ENCODE data around the gene SMC2. TPM values are rescaled to one million over a fixed set of nuclear protein-coding genes. Genes with fewer than 3 reads are reported as not detected.

The SMC2 gene
- polyA plus RNA-seq, 2 of the 4 experiments (the other 2 are of a cell fraction), result 33.9 to 43.3 TPM

- ATAC-seq (no peak), FAIRE-seq (peak; percentile 61), DNase-seq (ENCODE audit: low read depth in 1 of 2, low spot score in 1 of 2) (no peak)
- no peaks in the 10 kb centered on the region for H3K4me1 ChIP-seq
- TF ChIP-seq TFCP2L1 (CRISPR knock-in tag; IDR thresholded peaks at IDR 0.05) (no peak), KDM1A (IDR thresholded peaks at IDR 0.05; ENCODE audit: low read depth) (no peak), MAZ (IDR thresholded peaks at IDR 0.05; ENCODE audit: borderline replicate concordance, low read depth, low read length) (no peak), SMC3 (IDR thresholded peaks at IDR 0.05) (no peak), JUN (IDR thresholded peaks at IDR 0.05) (no peak), CBX8 (IDR thresholded peaks at IDR 0.05) (no peak), RNF2 (IDR thresholded peaks at IDR 0.05; ENCODE audit: borderline replicate concordance, low read depth) (no peak)
- TF ChIP-seq, protein P1, sequence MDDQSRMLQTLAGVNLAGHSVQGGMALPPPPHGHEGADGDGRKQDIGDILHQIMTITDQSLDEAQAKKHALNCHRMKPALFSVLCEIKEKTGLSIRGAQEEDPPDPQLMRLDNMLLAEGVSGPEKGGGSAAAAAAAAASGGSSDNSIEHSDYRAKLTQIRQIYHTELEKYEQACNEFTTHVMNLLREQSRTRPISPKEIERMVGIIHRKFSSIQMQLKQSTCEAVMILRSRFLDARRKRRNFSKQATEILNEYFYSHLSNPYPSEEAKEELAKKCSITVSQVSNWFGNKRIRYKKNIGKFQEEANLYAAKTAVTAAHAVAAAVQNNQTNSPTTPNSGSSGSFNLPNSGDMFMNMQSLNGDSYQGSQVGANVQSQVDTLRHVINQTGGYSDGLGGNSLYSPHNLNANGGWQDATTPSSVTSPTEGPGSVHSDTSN (IDR thresholded peaks at IDR 0.05), result no peak
- CTCF ChIA-PET, result no interaction called here
- no peak overlapping the region for H3K27ac ChIP-seq
- 96% methylated on average over 3 of the region's 3 CpGs for WGBS (ENCODE audit: missing lambda C conversion rate)
- POLR2A ChIA-PET, result no interaction called here
- H3K9me3 ChIP-seq, result peaks cover 16% of the 10 kb centered on the region; the same call in 2 of the 3 replicates
- H3K4me3 ChIP-seq, result no peak overlapping the region
- H3K4me2 ChIP-seq, result no peak overlapping the region
Observed at GRCh38 chr9:104138243-104138868, 44.2 kb downstream of the SMC2 start.

- ChIA-PET POLR2A (no interaction called here), CTCF (no interaction called here)
- H3K4me3 ChIP-seq, result no peak overlapping the region
- no peak for TF ChIP-seq SREBF2 (IDR thresholded peaks at IDR 0.05)
- no peak for TF ChIP-seq CEBPB (IDR thresholded peaks at IDR 0.05)
- TF ChIP-seq JUN (IDR thresholded peaks at IDR 0.05), result no peak
- no peak for TF ChIP-seq ZFP36 (IDR thresholded peaks at IDR 0.05; ENCODE audit: borderline replicate concordance, partially characterized antibody)
- no peak for TF ChIP-seq BHLHE40 (IDR thresholded peaks at IDR 0.05; ENCODE audit: low read depth, low read length)
- TF ChIP-seq MAZ (IDR thresholded peaks at IDR 0.05; ENCODE audit: borderline replicate concordance, low read depth, low read length), result no peak
- no peak for TF ChIP-seq REST (IDR thresholded peaks at IDR 0.05)
- no peak for TF ChIP-seq EP300 (IDR thresholded peaks at IDR 0.05)
- TF ChIP-seq FOSB (CRISPR knock-in tag; IDR thresholded peaks at IDR 0.05), result no peak
- TF ChIP-seq EHMT2 (IDR thresholded peaks at IDR 0.05; ENCODE audit: low read depth), result no peak
- no peaks in the 10 kb centered on the region for H3K9me3 ChIP-seq
- H3K27ac ChIP-seq, result no peak overlapping the region
- DNase-seq (ENCODE audit: low read depth in 1 of 2, low spot score in 1 of 2), result no peak
- no peak overlapping the region for H3K4me2 ChIP-seq
- ATAC-seq, result no peak
- H3K4me1 ChIP-seq, result no peaks in the 10 kb centered on the region
- WGBS (ENCODE audit: missing lambda C conversion rate), result 94% methylated on average over 3 of the region's 3 CpGs
- no peak for FAIRE-seq
Observed at GRCh38 chr9:104142799-104143549, 48.9 kb downstream of the SMC2 start.

DNA sequence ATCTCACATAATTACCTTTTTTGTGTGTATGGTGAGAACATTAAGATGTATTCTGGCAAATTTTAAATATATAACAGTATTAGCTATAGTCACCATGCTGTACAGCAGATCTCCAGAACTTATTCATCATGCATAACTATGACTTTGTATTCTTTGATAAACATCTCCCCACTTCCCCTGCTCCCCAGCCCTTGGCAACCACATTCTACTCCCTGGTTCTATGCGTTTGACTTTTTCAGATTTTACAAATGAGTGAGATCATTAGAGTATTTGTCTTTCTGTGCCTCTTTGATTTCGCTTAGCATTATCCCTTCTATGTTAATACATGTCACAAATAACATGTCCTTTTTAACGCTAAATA, 49.4 kb downstream of the SMC2 start:
- H3K27ac ChIP-seq, result no peak overlapping the region
- FAIRE-seq, result no peak
- TF ChIP-seq GATA3 (IDR thresholded peaks at IDR 0.05; ENCODE audit: borderline replicate concordance) (no peak), JUN (IDR thresholded peaks at IDR 0.05) (no peak), TFCP2L1 (CRISPR knock-in tag; IDR thresholded peaks at IDR 0.05) (no peak), NR3C1 (IDR thresholded peaks at IDR 0.05) (no peak), BCL3 (IDR thresholded peaks at IDR 0.05) (no peak), HOXB5 (CRISPR knock-in tag; IDR thresholded peaks at IDR 0.05) (no peak), CBX8 (IDR thresholded peaks at IDR 0.05) (no peak), HDAC2 (IDR thresholded peaks at IDR 0.05) (no peak), EHMT2 (IDR thresholded peaks at IDR 0.05; ENCODE audit: low read depth) (no peak)
- TF ChIP-seq, protein P2, sequence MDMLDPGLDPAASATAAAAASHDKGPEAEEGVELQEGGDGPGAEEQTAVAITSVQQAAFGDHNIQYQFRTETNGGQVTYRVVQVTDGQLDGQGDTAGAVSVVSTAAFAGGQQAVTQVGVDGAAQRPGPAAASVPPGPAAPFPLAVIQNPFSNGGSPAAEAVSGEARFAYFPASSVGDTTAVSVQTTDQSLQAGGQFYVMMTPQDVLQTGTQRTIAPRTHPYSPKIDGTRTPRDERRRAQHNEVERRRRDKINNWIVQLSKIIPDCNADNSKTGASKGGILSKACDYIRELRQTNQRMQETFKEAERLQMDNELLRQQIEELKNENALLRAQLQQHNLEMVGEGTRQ (IDR thresholded peaks at IDR 0.05), result no peak
- no peak for ATAC-seq
- POLR2A ChIA-PET, result no interaction called here
- H3K4me2 ChIP-seq, result no peak overlapping the region
- no peak for DNase-seq (ENCODE audit: low read depth in 1 of 2, low spot score in 1 of 2)
- H3K4me1 ChIP-seq, result no peaks in the 10 kb centered on the region
- no peak overlapping the region for H3K4me3 ChIP-seq
- WGBS (ENCODE audit: missing lambda C conversion rate), result 96% methylated on average over 3 of the region's 3 CpGs
- CTCF ChIA-PET, result no interaction called here
- no peaks in the 10 kb centered on the region for H3K9me3 ChIP-seq

Measured in A549 (cell line).